Measurements from ENCODE around the gene UBN1.

DNA sequence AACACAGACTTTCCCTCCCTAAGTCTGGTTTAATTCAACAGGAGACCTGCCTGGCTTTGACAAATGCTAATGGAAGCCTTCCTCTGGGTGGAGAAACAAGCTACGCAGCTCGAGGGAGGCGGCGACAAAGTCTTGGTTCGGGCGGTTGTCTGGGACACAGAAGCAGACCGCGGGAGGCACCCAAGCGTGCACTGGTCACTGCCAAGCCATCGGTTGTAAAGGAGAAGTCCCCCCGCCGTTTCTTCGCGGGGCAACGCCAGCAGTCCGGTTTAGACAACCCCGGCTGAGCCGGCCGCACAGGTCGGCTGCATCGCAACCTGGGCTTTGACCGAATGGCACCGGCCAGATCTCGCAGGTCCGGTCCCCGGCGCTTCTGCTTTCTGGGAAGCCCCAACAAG lies 779 bp upstream of the UBN1 start:
- TF ChIP-seq EZH2 (IDR thresholded peaks at IDR 0.05; ENCODE audit: borderline replicate concordance, low read length) = no peak
- TF ChIP-seq, protein P1, sequence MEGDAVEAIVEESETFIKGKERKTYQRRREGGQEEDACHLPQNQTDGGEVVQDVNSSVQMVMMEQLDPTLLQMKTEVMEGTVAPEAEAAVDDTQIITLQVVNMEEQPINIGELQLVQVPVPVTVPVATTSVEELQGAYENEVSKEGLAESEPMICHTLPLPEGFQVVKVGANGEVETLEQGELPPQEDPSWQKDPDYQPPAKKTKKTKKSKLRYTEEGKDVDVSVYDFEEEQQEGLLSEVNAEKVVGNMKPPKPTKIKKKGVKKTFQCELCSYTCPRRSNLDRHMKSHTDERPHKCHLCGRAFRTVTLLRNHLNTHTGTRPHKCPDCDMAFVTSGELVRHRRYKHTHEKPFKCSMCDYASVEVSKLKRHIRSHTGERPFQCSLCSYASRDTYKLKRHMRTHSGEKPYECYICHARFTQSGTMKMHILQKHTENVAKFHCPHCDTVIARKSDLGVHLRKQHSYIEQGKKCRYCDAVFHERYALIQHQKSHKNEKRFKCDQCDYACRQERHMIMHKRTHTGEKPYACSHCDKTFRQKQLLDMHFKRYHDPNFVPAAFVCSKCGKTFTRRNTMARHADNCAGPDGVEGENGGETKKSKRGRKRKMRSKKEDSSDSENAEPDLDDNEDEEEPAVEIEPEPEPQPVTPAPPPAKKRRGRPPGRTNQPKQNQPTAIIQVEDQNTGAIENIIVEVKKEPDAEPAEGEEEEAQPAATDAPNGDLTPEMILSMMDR (IDR thresholded peaks at IDR 0.05; ENCODE audit: low read length) = no peak

All from OCI-LY1 (cell line).